SKM-1 treated with dmso at 0.1 percent for 144 hours (cell line): ENCODE results near the gene ASTN2.
"Not testable (repeated sequence)": the region's sequence is repeated elsewhere in the genome, so short reads cannot be mapped to it uniquely, and the experiment has no call there.

ENCODE experiments used
- DNase-seq: peaks from one replicate; lab custom pipeline; 2025; ENCODE audit not compliant: unreplicated experiment; lab: John Stamatoyannopoulos, UW

Gene ASTN2

DNA sequence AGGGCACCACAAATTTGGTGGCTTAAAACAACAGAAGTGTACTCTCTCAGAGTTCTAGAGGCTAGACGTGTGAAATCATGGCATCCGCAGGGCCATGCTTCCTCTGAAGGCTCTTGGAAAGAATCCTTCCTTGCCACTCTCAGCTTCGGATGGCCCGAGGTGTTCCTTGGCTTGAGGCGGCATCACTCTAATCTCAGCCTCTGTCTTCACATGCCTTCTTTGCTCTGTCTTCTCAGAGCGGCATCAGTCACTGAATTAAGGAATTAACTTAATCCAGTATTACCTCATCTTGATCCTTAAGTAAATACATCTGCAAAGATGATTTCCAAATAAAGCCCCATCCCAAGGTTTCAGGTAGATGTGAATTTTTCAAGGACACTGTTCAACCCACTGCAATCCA is 938.9 kb downstream of the ASTN2 start:
- DNase-seq = no peak

DNA sequence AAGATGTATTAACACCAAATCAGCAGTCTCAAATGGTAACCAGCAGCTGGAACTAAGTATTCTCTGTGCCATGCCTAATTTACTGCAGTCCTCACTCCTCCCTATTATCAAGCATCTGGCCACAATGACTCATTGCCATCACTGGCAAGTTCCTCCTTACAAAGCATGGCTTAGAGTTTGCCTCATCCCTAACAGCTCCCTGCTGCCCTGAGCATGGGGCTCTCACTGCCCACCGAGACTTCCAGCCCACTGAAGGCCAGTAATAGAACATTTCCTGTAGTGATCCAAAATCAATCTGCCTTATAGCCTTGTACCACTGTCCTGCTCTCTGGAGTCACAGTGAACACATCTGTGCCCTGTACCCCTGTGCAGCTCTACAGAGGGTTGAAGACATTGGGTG is 939.7 kb downstream of the ASTN2 start:
- no peak for DNase-seq

DNA sequence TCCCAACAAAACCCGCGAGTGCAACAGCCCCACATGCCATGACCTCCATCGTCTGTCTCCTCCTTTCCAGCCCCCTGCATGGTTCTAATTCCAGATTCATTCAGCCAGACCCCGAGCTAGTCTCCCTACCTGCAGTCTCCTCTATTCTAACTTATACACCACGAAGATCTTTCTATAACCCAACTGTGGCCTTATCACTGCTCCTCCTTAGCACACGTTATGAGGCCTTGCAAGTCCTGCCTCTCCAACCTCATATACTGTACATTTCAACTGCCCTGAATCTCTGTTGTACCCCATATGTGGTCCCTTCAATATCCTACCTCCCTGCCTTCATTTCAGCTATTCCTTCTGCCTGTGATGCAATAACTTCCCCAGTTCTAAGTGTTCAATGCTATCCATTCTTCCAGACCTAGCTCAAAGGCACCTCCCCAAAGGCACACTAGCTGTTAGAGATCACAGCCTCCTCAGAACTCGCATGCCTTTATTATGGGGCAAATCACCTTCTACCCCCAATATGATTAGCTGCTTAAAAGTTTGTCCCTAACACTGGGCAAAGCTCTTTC is 942.8 kb downstream of the ASTN2 start:
- no peak for DNase-seq

DNA sequence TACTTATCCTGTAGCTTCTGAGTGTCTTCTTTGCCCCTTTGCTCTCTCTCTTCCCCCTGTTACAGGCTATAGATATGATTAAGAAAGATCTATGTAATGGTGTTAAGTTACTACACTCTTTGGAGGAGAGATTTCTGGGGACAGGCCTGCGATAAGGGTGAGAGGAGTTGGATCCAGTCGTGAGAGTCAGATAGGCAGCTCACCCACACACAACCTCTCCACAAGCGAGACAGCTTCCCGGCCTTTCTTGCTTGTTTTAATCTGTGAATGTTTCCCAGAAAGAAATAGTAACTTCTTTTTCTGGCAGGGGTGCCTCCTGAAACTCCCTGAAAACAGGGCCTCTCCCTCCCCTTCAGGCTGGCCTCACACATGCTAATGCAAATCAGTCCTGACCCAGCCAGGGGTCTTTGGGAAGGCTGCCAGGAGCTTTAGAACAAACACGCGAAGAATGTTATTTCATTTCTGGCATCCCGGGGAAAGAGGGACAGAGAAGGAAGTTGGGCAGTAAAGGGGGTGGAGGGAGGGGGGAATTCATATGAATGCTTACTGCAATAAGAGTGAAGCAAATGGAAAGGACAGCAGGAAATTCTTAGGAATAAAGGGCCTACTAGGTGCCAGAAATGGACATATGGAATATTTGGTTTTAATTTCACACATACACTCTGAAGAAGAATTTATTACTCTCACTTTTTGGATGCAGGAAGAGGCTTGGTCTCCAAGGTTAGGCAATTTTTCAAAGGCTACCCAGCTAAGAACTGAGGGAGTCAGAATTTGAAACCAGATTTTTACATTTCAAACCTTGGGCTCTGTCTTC is 943.6 kb downstream of the ASTN2 start:
- DNase-seq = no peak

DNA sequence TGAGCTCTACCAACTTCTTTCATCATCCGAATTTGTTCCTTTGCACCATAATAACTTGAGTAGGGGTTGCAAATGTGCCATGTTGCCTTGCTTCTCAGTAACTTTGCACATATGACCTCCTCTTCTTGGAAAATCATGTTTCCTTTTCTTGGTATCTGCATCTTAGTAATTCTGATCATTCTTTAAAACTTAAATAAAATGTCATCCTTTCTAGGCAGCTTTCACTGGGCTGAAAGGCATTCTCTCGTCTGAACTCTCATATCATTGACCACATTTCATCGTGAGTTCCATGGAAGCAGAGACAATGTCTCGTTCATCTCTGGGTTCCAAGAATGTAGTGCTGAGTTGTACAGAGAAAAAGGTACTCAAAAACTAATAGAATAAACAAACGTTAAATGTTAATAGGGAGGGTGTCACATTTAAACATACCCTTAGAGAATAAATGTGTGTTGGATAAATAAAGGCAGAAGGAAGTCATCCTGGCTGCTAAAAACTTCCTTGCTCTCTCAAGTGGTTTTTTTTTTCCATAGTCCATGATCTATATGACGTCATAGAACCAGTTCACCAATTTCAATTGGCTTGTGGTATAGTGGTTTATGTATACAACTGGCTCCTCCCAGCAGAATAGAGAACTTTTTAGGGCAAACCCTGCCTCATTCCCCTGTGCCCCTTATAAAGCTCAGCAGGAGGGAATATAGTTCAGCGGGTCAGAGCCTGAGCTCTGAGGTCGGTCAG is 945.9 kb downstream of the ASTN2 start:
- DNase-seq = no peak

DNA sequence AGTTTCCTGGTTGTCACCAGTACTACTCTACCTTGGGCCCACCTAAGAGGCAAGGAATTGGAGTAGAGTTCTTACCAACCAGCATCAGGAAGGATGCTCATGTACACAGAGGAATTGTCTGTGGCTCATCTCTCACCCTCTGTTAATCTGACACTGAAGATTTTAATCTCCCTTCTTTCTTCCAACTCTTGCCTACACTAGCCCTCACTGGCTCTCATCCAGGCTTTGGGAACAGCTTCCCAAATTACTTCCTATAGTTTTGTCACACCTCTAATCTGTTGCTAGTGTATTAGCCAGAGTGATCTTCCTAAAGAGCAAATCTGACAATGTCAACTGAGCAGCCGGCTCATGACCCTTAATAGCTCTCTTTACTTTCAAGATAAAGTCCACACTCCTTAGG is 946.5 kb downstream of the ASTN2 start:
- no peak for DNase-seq

DNA sequence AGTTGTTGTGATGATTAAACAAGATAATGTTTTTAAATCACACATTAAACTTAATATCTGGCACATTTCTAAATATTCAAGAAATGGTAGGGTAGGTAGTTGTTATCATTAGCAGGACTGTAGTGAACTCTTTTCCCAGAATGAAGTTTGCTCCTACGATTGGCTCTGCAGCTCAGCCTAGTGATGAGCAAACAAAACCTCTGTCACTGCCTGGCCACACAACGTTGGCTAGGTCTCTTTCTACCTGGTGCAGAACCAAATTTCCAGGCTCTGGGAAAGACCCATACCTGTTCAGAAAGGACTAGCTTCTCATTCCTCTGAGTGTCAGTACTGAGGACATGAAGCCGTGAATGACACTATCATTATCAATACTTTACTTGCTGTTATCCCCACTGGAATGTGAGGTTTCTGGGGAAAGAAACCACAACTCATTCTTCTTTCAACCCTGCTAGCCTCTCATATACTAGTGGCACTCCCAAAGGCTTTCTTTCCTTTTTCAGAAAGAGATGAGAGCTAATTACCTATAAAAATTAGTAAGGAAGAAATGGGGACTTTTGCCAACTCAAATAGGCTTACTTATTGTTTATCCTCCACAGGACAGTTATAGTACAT is 947.0 kb downstream of the ASTN2 start:
- DNase-seq = no peak

- no peak for DNase-seq
Measured at GRCh38 chr9:116466271-116467235, 948.3 kb downstream of the ASTN2 start.

- DNase-seq = no peak
Measured at GRCh38 chr9:116465576-116466270, 949.1 kb downstream of the ASTN2 start.

- DNase-seq = no peak
Measured at GRCh38 chr9:116464987-116465571, 949.8 kb downstream of the ASTN2 start.

DNA sequence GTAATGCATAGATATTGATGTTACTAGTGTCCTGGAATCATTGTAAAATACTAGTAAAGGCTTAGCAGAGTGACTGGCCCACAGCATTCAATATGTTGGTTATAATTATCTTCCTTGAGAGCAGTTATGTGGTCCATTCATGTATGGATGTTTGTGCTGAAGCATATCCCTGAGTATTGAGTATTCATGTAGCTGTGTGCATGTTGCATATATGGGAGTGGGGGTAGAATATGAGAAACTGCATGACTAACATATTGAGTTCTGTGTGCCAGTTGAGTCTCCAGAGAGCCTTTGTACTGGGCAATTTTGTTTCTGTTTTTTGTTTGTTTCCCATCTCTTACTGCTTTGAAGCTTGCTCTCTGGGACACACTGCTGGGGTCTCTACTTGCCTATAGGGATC is 950.4 kb downstream of the ASTN2 start:
- no peak for DNase-seq

GRCh38 chr9:116461632-116462031 is 953.2 kb downstream of the ASTN2 start:
- DNase-seq = no peak

- DNase-seq = no peak
Measured at GRCh38 chr9:116460026-116460425, 954.8 kb downstream of the ASTN2 start.

DNA sequence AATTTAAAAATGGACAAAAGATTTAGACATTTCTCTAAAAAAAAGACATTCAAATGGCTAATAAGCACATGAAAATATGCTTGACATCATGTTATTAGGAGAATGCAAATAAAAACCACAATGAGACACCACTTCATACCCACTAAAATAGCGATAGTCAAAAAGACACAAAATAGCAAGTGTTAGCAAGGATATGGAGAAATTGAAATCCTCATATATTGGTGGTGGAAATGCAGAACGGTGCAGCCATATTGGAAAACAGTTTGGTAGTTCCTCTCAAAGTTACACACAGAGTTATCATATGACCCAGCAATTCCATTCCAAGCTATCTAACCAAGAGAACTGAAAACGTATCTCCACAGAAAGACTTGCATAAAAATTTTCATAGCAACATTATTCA is 955.3 kb downstream of the ASTN2 start:
- no peak for DNase-seq

GRCh38 chr9:116456490-116457088 is 958.3 kb downstream of the ASTN2 start:
- DNase-seq = no peak

GRCh38 chr9:116454539-116454938 is 960.3 kb downstream of the ASTN2 start:
- not testable (repeated sequence) for DNase-seq

DNA sequence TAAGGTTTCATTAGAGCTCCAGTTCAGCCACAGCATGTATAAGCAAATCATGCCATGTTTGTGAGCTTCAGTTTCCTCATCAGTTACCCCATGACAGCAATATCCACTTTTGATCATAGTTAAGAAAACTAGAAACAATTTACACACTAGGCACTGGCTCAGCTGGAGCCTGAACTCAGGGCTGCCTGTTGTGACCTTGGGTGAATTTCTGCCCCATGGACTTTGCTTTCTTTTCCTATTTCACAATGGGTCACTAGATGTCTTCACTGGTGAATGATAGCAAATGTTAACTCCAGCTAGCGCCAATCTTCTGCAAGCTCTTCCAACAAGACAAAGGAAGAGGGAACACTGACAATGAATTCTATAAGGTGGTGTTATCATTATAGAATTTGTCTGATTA is 961.1 kb downstream of the ASTN2 start:
- DNase-seq = no peak

GRCh38 chr9:116452634-116453033 is 962.2 kb downstream of the ASTN2 start:
- no peak for DNase-seq

- DNase-seq = no peak
Measured at GRCh38 chr9:116452227-116452626, 962.6 kb downstream of the ASTN2 start.
